DND-41 (cell line): ENCODE data around the gene TUFM.
A peak's percentile ranks its signal among the peaks of the same experiment; 100 is the strongest.

Source experiments
- ATAC-seq: fragments of 200-7000 bp; cut with Tn5 transposase; 3 replicates; pipeline ENCODE4 v1.9.1; 2021; ENCODE audit warnings: low read depth; ENCODE audit not compliant: insufficient read depth
- DNase-seq: peaks from one replicate; pipeline ENCODE4 v3.0.0-alpha.2; 2020
- H2AFZ ChIP-seq: 2 replicates; pipeline ENCODE4 v1.6.0; 2012; ENCODE audit warnings: low read depth, low read length
- H3K27ac ChIP-seq: 2 replicates; pipeline ENCODE4 v1.5.1; 2012; ENCODE audit warnings: low read length, inconsistent platforms
- H3K27me3 ChIP-seq: fragments of 200-600 bp; sonication (generic); 2 replicates; pipeline ENCODE4 v1.6.0; 2012; ENCODE audit warnings: low read length, mild to moderate bottlenecking, inconsistent platforms; ENCODE audit not compliant: insufficient read depth, poor library complexity
- H3K36me3 ChIP-seq: 2 replicates; pipeline ENCODE4 v1.5.1; 2012; ENCODE audit warnings: low read length, inconsistent platforms; ENCODE audit not compliant: insufficient read depth
- H3K4me1 ChIP-seq: 2 replicates; pipeline ENCODE4 v1.5.1; 2012; ENCODE audit warnings: mild to moderate bottlenecking, low read length; ENCODE audit not compliant: insufficient read depth
- H3K4me2 ChIP-seq: 2 replicates; pipeline ENCODE4 v1.6.0; 2012; ENCODE audit warnings: mild to moderate bottlenecking, moderate library complexity, low read length, inconsistent platforms; ENCODE audit not compliant: insufficient read depth
- H3K4me3 ChIP-seq, 2 experiments: fragments of 200-600 bp in 1 of 2; shearing (Covaris generic) in 1 of 2; 2 replicates each; pipeline ENCODE4 v1.5.1; 2012 to 2016; ENCODE audit warnings: inconsistent platforms in 2 of 2, low read length in 2 of 2, mild to moderate bottlenecking in 2 of 2, low read depth in 1 of 2, moderate library complexity in 1 of 2
- H3K79me2 ChIP-seq: 2 replicates; pipeline ENCODE4 v1.6.0; 2012; ENCODE audit warnings: low read length, inconsistent platforms; ENCODE audit not compliant: insufficient read depth
- H3K9ac ChIP-seq: 2 replicates; pipeline ENCODE4 v1.6.0; 2012; ENCODE audit warnings: low read depth, mild to moderate bottlenecking, inconsistent platforms, low read length, moderate library complexity
- H3K9me3 ChIP-seq: 2 replicates; pipeline ENCODE4 v1.5.1; 2012; ENCODE audit warnings: low read length, moderate library complexity, mild to moderate bottlenecking, inconsistent platforms; ENCODE audit not compliant: insufficient read depth, severe bottlenecking
- H4K20me1 ChIP-seq: 2 replicates; pipeline ENCODE4 v1.6.0; 2012; ENCODE audit warnings: low read length; ENCODE audit not compliant: insufficient read depth
- EZH2 ChIP-seq: IDR thresholded peaks from 3 replicates; pipeline ENCODE4 v1.6.1; 2012; ENCODE audit warnings: borderline replicate concordance, low read depth, mild to moderate bottlenecking, moderate library complexity, low read length, inconsistent platforms; ENCODE audit not compliant: severe bottlenecking
- TF ChIP-seq, protein P1 (sequence below): IDR thresholded peaks from 2 replicates; pipeline ENCODE4 v1.5.1; 2012; ENCODE audit warnings: borderline replicate concordance, low read length, moderate library complexity, mild to moderate bottlenecking; ENCODE audit not compliant: poor library complexity, severe bottlenecking; ENCODE audit errors: extremely low read depth

TUFM gene

DNA sequence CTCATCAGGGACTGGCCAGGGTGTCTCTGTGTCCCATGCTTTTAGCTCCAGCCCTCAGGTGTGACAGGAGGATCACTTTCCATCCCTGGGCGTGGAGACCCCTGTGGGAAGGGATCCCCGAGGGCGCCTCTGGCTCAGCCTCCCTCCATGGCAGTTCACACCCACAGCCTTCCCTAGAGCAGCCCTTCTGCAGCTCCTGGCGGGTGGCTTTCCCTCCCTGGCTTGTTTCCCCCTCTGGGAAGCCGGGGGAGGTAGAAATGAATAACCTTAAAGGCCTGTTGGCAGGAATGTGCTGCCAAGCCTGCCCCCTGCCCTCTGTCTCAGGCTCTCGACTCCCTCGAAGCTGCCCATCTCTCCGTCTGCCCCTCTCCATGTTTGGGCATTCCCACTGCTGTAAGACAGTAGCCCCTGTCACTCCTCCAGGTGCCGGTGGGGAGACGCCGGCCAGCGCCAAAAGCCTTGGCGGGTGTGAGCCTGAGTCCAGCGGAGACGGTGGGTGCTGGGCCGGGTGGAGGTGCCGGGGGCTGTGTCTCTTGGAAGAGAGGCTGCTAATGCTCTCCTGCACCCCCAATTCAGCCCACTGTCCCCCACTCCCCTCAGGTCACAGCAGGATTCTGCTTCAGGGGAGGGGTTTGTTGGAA lies 30.0 kb upstream of the TUFM start:
- no peak for DNase-seq
- Histone ChIP-seq H3K9me3 (no peaks in the 10 kb centered on the region), H3K9ac (no peak overlapping the region), H3K4me2 (no peak overlapping the region), H2AFZ (no peak overlapping the region), H3K79me2 (peaks cover 7% of the 10 kb centered on the region), H4K20me1 (peaks cover 4% of the 10 kb centered on the region; the same call in 1 of the 2 replicates), H3K36me3 (peaks cover 35% of the 10 kb centered on the region), H3K27ac (no peak overlapping the region), H3K4me3 (no peak overlapping the region), H3K4me1 (peaks cover 23% of the 10 kb centered on the region), H3K27me3 (no peaks in the 10 kb centered on the region)
- ATAC-seq = no peak
- TF ChIP-seq, protein P1, sequence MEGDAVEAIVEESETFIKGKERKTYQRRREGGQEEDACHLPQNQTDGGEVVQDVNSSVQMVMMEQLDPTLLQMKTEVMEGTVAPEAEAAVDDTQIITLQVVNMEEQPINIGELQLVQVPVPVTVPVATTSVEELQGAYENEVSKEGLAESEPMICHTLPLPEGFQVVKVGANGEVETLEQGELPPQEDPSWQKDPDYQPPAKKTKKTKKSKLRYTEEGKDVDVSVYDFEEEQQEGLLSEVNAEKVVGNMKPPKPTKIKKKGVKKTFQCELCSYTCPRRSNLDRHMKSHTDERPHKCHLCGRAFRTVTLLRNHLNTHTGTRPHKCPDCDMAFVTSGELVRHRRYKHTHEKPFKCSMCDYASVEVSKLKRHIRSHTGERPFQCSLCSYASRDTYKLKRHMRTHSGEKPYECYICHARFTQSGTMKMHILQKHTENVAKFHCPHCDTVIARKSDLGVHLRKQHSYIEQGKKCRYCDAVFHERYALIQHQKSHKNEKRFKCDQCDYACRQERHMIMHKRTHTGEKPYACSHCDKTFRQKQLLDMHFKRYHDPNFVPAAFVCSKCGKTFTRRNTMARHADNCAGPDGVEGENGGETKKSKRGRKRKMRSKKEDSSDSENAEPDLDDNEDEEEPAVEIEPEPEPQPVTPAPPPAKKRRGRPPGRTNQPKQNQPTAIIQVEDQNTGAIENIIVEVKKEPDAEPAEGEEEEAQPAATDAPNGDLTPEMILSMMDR = no peak
- TF ChIP-seq EZH2 = no peak

DNA sequence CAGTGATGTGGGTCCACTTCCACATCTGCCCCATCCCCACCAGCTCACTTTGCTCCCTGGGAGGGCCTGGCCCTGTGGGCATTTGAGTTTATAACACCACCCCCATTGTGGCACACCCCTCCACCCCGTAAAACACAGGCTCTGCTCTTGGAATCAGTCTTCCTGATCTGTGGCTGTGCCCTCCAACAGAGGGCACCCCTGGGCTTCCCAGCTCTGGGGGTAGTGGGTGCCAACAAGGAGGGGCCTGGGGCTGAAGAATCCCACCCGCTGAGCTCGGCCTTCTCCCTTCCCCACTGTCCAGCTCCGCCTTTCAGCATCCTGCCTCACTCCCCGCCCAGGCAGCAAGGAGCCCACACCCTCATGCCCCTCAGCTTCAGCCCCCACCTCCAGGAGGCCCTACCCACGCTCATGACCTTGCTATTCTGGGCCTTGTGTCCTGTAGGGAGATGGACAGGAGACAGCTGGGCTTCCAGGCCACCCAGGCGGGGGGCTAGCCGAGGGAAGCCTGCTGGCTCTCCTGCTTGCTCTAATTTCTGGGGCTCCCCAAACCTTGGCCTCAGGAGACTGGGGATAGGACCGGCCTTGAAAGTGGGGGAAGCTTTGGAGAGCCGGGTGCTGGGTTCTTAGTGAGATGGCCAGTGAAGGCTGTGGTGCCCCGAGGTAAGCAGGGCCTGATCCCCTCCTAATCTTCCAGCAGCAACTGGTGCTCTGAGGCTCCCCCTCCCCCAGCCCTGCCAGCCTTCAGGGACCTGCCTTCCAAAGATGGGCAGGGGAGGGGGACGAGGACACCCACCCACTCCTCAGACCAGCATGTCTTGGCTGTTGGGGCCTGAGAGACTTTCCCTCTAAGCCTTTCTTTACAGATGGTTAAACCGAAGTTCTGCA lies 29.2 kb upstream of the TUFM start:
- Histone ChIP-seq H3K27ac (no peak overlapping the region), H3K9me3 (no peaks in the 10 kb centered on the region), H3K4me1 (peaks cover 20% of the 10 kb centered on the region), H3K9ac (no peak overlapping the region), H3K79me2 (peaks cover 7% of the 10 kb centered on the region), H3K4me3 (no peak overlapping the region), H2AFZ (no peak overlapping the region), H3K36me3 (peaks cover 42% of the 10 kb centered on the region), H4K20me1 (peaks cover 4% of the 10 kb centered on the region; the same call in 1 of the 2 replicates), H3K4me2 (no peak overlapping the region), H3K27me3 (no peaks in the 10 kb centered on the region)
- DNase-seq = no peak
- TF ChIP-seq EZH2 = no peak
- TF ChIP-seq, protein P1 = peak; percentile 23
- ATAC-seq = no peak

DNA sequence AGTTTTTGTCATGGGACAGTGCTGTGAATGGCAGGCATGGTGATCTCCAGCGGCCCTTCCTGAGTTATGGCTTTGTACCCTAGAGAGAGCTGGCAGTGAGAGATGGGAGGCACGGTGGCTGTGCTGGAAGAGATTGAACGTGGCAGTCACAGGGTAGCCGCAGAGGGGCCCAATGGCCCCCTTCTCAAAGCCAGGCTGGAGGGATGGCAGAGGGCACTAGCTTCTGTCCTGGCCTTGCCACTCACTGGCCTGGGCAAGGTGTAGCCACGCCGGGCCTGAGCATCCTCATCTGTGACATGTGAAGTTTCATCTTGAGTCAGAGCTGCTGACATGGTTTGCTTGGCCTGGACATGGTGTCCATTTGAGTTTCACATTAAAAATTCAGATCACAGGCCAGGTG lies 28.3 kb upstream of the TUFM start:
- Histone ChIP-seq H3K27me3 (no peaks in the 10 kb centered on the region), H3K4me3 (no peak overlapping the region), H3K27ac (no peak overlapping the region), H4K20me1 (peaks cover 6% of the 10 kb centered on the region; the same call in 1 of the 2 replicates), H3K9ac (no peak overlapping the region), H3K79me2 (peaks cover 4% of the 10 kb centered on the region), H3K4me1 (peaks cover 14% of the 10 kb centered on the region), H3K36me3 (peaks cover 52% of the 10 kb centered on the region), H2AFZ (no peak overlapping the region), H3K4me2 (no peak overlapping the region), H3K9me3 (no peaks in the 10 kb centered on the region)
- TF ChIP-seq, protein P1 = no peak
- TF ChIP-seq EZH2 = no peak
- no peak for ATAC-seq
- no peak for DNase-seq
